ENCODE results near the gene ATG10. TPM values are rescaled to one million over a fixed set of nuclear protein-coding genes. Genes with fewer than 3 reads are reported as not detected.

Gene ATG10
- polyA plus RNA-seq, result 10.8 and 12.1 TPM in 2 replicates
- polyA minus RNA-seq, result 14.1 and 19.3 TPM in 2 replicates

- Histone ChIP-seq H4K20me1 (ENCODE audit: insufficient read depth) (no peaks in the 10 kb centered on the region), H3K27ac (ENCODE audit: low read length) (peak within 1 kb of the TSS; percentile 94), H3K4me3 (ENCODE audit: low read length) (peak within 1 kb of the TSS; percentile 88), H3K36me3 (ENCODE audit: insufficient read depth, low read length) (no peaks in the 10 kb centered on the region), H3K9ac (ENCODE audit: low read length) (peak within 1 kb of the TSS; percentile 97), H2AFZ (ENCODE audit: low read depth, low read length) (peak within 1 kb of the TSS; percentile 97), H3K9me2 (ENCODE audit: insufficient read depth, low read length) (no peaks in the 10 kb centered on the region), H3K79me2 (replicated peaks; ENCODE audit: insufficient read depth, low read length) (no peaks in the 10 kb centered on the region), H3K9me3 (ENCODE audit: low read length) (no peaks in the 10 kb centered on the region), H3K4me2 (ENCODE audit: low read length) (peak within 1 kb of the TSS; percentile 92), H3K27me3 (ENCODE audit: insufficient read depth, low read depth, low read length) (no peaks in the 10 kb centered on the region), H3F3A (ENCODE audit: insufficient read depth, low read length, poor library complexity, severe bottlenecking) (no peaks in the 10 kb centered on the region)
- TF ChIP-seq REST (IDR thresholded peaks at IDR 0.05; ENCODE audit: borderline replicate concordance) (peak; percentile 61), EP300 (conservative IDR thresholded peaks at IDR 0.05; ENCODE audit: poor library complexity, severe bottlenecking) (peak; percentile 65), POLR2AphosphoS5 (IDR thresholded peaks at IDR 0.05) (peak; percentile 99), MXI1 (conservative IDR thresholded peaks at IDR 0.05; ENCODE audit: poor library complexity, severe bottlenecking) (peak; percentile 46), RAD21 (conservative IDR thresholded peaks at IDR 0.05) (peak; percentile 43), TAF1 (IDR thresholded peaks at IDR 0.05; ENCODE audit: low read depth) (peak; percentile 79), CTCF (IDR thresholded peaks at IDR 0.05; ENCODE audit: poor library complexity, severe bottlenecking) (no peak), EZH2 (IDR thresholded peaks at IDR 0.05; ENCODE audit: borderline replicate concordance, insufficient read depth, low read length, poor library complexity, severe bottlenecking) (no peak), SMC3 (conservative IDR thresholded peaks at IDR 0.05; ENCODE audit: poor library complexity) (peak; percentile 43)
Measured at GRCh38 chr5:81971712-81972491, at the start of gene ATG10. Gene ATG10 (plus strand): TSS chr5:81972023. CDS start chr5:81987571, 15,548 bp downstream.

- no peaks in the 10 kb centered on the region for H3K36me3 ChIP-seq (ENCODE audit: insufficient read depth, low read length)
- H2AFZ ChIP-seq (ENCODE audit: low read depth, low read length), result no peak overlapping the region
- no peaks in the 10 kb centered on the region for H3F3A ChIP-seq (ENCODE audit: insufficient read depth, low read length, poor library complexity, severe bottlenecking)
- H3K27ac ChIP-seq (ENCODE audit: low read length), result no peak overlapping the region
- H4K20me1 ChIP-seq (ENCODE audit: insufficient read depth), result no peaks in the 10 kb centered on the region
- TF ChIP-seq EZH2 (IDR thresholded peaks at IDR 0.05; ENCODE audit: borderline replicate concordance, insufficient read depth, low read length, poor library complexity, severe bottlenecking) (no peak), CTCF (IDR thresholded peaks at IDR 0.05; ENCODE audit: poor library complexity, severe bottlenecking) (no peak), TAF1 (IDR thresholded peaks at IDR 0.05; ENCODE audit: low read depth) (no peak), EP300 (conservative IDR thresholded peaks at IDR 0.05; ENCODE audit: poor library complexity, severe bottlenecking) (no peak), SMC3 (conservative IDR thresholded peaks at IDR 0.05; ENCODE audit: poor library complexity) (no peak)
- H3K27me3 ChIP-seq (ENCODE audit: insufficient read depth, low read depth, low read length), result peaks cover 33% of the 10 kb centered on the region
- no peak overlapping the region for H3K4me2 ChIP-seq (ENCODE audit: low read length)
- no peaks in the 10 kb centered on the region for H3K9me2 ChIP-seq (ENCODE audit: insufficient read depth, low read length)
- H3K4me3 ChIP-seq (ENCODE audit: low read length), result no peak overlapping the region
- no peaks in the 10 kb centered on the region for H3K9me3 ChIP-seq (ENCODE audit: low read length)
- H3K79me2 ChIP-seq (replicated peaks; ENCODE audit: insufficient read depth, low read length), result no peaks in the 10 kb centered on the region
- H3K9ac ChIP-seq (ENCODE audit: low read length), result no peak overlapping the region
Measured at GRCh38 chr5:81922854-81923279, 49.0 kb upstream of the ATG10 start.

Data from neural cell (in vitro differentiated cells).